ENCODE results near the gene DAZAP2. TPM values are rescaled to one million over a fixed set of nuclear protein-coding genes. Genes with fewer than 3 reads are reported as not detected.
"Not testable (repeated sequence)": the region's sequence is repeated elsewhere in the genome, so short reads cannot be mapped to it uniquely, and the experiment has no call there.

DAZAP2 gene
- polyA plus RNA-seq, 6 donors from 2014 or later = 1,454 to 3,149 (median 1,632) TPM

DNA sequence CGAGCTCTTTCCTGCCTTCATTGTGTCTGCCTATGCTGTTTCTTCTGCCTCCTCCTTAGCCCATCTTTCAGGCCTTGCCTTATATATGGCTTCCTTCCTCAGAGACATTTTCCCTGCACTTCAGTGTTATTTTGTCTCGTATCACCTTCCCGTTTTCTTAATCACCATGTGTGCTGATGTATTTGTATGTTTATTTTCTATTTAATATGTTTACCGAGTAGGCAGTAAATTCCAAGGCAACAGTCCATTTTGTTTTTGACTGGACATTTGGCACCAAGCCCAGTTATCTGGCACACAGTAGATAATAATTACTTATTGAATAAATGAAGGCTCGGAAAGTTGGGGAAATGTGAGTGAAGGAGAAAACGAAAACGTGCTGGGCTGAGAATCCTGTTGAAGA, 16.2 kb upstream of the DAZAP2 start:
- ATAC-seq (ENCODE audit: low read depth in 2 of 2) = no peak
- no peak for DNase-seq
- H3K4me1 Mint-ChIP-seq = peaks cover 7 to 16% (median 14%) of the 10 kb centered on the region in 3 donors
- H3K27me3 Mint-ChIP-seq = no peaks in the 10 kb centered on the region
- no peak overlapping the region for H3K27ac Mint-ChIP-seq
- no peaks in the 10 kb centered on the region for H3K36me3 Mint-ChIP-seq
- no peaks in the 10 kb centered on the region for H3K9me3 Mint-ChIP-seq
- peak overlapping the region in 1 of 8 donors; percentile 24 for H3K4me3 Mint-ChIP-seq

DNA sequence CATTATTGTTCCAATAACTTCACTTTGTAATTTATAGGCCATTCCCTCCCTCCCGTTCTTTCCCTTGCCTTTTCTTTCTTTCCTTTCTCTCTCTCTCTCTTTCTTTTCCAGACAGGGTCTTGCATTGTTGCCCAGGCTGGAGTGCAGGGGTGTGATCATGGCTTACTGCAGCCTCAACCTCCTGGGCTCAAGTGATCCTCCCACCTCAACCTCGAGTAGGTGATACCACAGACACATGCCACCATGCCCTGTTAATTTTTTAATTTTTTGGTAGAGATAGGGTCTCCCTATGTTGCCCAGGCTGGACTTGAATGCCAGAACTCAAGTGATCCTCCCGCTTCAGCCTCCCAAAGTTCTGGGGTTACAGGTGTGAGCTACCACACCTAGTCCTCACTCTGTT, 14.0 kb upstream of the DAZAP2 start:
- H3K4me1 Mint-ChIP-seq = peaks cover 0 to under 1% (median 0%) of the 10 kb centered on the region in 3 donors
- H3K36me3 Mint-ChIP-seq = no peaks in the 10 kb centered on the region
- H3K27ac Mint-ChIP-seq = no peak overlapping the region
- no peak for DNase-seq
- no peaks in the 10 kb centered on the region for H3K9me3 Mint-ChIP-seq
- ATAC-seq (ENCODE audit: low read depth in 2 of 2) = no peak
- peak overlapping the region in 1 of 8 donors; percentile 51 for H3K4me3 Mint-ChIP-seq
- no peaks in the 10 kb centered on the region for H3K27me3 Mint-ChIP-seq

DNA sequence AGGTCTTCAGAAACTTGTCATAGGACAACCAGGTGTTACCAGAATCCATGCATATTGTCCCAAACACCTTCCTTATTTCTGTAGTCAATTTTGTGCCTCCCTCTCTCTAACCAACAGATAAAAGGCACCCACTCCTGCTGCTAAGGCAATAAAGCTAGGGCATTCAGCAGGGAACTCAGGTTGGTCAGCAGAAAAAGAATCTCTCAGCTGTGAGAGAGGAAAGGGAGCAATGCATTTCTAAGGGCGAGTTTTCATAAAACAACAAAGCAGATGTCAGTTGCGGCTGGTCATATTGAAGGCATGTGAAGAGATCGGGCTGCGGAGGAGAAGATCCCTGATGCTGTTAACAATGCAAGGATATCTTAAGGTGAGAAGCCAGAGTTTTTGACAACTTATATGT, 13.4 kb upstream of the DAZAP2 start:
- Mint-ChIP-seq H3K36me3 (no peaks in the 10 kb centered on the region), H3K27ac (no peak overlapping the region), H3K27me3 (no peaks in the 10 kb centered on the region), H3K4me1 (no peaks in the 10 kb centered on the region), H3K9me3 (no peaks in the 10 kb centered on the region), H3K4me3 (no peak overlapping the region)
- no peak for DNase-seq
- ATAC-seq (ENCODE audit: low read depth in 2 of 2) = no peak

DNA sequence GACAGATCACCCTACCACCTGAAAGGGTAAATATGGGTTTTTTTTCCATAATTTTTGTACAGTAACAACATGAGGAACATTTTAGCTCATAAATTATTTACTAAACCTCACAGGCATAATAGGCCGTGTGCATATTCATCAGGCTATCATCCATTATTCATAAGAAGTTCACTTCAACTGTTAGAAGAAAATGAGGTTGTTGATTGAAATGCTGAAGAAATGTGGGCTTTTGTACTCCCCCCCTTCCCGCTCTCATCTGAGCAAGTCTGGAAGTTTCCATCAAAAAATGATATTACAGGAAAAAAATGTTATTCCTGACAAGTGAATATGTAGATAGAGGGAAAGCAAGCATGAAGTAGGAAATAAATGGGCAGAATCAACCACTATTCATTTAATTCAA, 12.9 kb upstream of the DAZAP2 start:
- Mint-ChIP-seq H3K36me3 (no peaks in the 10 kb centered on the region), H3K27ac (no peak overlapping the region), H3K4me1 (no peaks in the 10 kb centered on the region), H3K9me3 (no peaks in the 10 kb centered on the region), H3K27me3 (no peaks in the 10 kb centered on the region), H3K4me3 (no peak overlapping the region)
- ATAC-seq (ENCODE audit: low read depth in 2 of 2) (no peak), DNase-seq (no peak)

DNA sequence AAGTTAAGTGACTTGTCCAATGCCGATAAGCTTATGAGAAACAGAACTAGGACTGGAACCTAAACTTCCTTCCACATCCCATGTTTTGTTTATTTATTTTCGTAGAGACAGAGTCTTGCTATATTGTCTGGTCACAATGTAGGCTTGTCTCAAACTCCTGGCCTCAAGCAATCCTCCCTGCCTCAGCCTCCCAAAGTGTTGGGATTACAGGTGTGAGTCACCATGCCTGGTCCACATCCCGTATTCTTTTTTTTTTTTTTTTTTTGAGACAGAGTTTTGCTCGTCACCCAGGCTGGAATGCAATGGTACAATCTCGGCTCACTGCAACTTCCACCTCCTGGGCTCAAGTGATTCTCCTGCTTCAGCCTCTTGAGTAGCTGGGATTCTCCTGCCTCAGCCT, 11.5 kb upstream of the DAZAP2 start:
- not testable (repeated sequence) for DNase-seq; H3K27me3 Mint-ChIP-seq; H3K4me1 Mint-ChIP-seq; H3K9me3 Mint-ChIP-seq; H3K4me3 Mint-ChIP-seq; H3K36me3 Mint-ChIP-seq; ATAC-seq (ENCODE audit: low read depth in 2 of 2)
- H3K27ac Mint-ChIP-seq = peak overlapping the region in 1 of 6 donors; percentile 18

DNA sequence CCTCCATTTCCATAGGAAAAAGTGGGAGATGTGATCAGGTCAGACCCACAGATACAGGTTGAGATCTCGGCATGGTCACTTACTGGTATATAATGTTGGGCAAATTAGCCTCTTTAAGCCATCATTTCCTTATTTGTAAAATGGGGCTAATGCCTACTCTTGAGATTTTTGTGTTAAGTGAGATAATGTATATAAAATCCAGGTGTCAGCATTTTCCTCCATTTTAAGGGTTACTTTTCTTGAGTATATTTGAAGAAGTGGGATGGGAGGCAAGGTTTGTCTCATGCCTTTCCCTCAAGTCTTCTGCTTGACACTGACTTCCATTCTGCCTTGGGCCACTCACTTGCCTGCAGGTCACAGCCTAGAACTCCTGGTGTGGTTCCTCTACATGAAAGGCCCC, 10.7 kb upstream of the DAZAP2 start:
- H3K9me3 Mint-ChIP-seq = no peaks in the 10 kb centered on the region

DNA sequence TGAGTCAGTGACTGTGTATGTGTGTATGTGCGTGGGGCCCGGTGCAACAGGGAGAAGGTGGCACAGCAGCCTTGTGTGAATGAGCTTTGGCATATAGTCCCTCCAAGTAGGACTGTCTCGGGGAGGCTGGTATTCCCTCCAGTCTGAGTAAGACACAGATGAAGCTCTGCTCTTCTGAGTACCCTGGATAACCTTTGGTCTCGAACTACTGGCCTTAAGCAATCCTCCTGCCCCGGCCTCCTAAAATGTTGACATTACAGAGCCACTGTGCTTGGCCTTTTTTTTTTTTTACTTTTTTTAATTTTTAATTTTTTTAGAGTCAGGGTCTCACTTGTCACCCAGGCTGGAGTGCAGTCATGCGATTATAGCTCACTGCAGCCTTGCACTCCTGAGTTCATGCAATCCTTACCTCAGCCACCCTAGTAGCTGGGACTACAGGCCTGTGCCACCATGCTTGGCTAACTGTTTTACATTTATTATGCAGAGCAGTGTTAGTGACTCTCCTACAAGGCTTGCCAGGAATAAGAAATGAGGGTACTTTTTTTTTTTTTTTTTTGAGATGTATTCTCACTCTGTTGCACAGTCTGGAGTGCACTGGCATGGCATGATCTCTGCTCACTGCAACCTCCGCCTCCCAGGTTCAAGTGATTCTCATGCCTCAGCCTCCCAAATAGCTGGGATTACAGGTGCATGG, 9.4 kb upstream of the DAZAP2 start:
- Mint-ChIP-seq H3K36me3 (no peaks in the 10 kb centered on the region), H3K4me3 (no peak overlapping the region), H3K27me3 (no peaks in the 10 kb centered on the region), H3K9me3 (no peaks in the 10 kb centered on the region), H3K27ac (no peak overlapping the region), H3K4me1 (no peaks in the 10 kb centered on the region)
- DNase-seq = no peak
- no peak for ATAC-seq (ENCODE audit: low read depth in 2 of 2)

More for the DNA sequence above, 10.7 kb upstream of the DAZAP2 start:
- Mint-ChIP-seq H3K27me3 (no peaks in the 10 kb centered on the region), H3K27ac (peak overlapping the region in 1 of 6 donors; percentile 49), H3K36me3 (no peaks in the 10 kb centered on the region), H3K4me1 (no peaks in the 10 kb centered on the region), H3K4me3 (no peak overlapping the region)
- DNase-seq (no peak), ATAC-seq (ENCODE audit: low read depth in 2 of 2) (no peak)

DNA sequence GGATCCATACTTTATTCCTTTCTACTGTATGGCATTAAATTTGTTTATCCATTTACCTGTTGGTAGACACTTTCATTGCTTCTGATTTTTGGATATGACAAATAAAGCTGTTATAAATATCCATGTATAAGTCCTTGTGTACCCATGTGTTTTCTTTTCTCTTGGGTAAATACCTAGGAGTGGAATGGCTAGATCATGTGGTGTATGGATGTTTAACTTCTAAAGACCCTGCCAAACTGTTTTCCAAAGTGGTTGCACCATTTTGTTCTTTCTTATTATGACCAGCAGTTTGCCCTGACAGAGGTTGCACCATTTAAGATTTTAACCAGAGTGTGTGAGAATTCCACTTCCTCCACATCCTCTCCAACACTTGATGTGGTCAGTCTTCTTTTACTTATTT, 6.0 kb upstream of the DAZAP2 start:
- Mint-ChIP-seq H3K36me3 (no peaks in the 10 kb centered on the region), H3K9me3 (no peaks in the 10 kb centered on the region), H3K4me3 (no peak overlapping the region), H3K4me1 (peaks cover 0 to under 1% (median 0%) of the 10 kb centered on the region in 3 donors), H3K27ac (no peak overlapping the region), H3K27me3 (no peaks in the 10 kb centered on the region)
- ATAC-seq (ENCODE audit: low read depth in 2 of 2) (no peak), DNase-seq (no peak)

DNA sequence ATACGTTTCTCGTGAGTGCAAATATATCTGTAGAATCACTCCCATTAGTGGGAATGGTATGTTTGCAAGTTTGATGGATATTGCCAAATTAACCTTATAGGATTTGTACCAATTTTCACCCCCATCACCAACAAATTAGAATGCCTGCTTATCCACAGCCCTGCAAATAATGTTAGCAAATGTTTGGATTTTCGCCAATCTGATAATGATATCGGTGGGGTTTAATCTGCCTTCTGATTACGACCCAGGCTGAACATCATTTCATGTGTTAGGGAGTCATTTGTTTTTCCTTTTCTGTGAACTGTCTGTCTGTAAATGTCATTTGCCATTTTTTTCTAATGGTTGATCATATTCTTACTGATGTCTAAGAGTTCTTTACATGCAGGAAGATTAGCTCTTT, 4.1 kb upstream of the DAZAP2 start:
- no peak overlapping the region for H3K4me3 Mint-ChIP-seq
- no peak for ATAC-seq (ENCODE audit: low read depth in 2 of 2)

DNA sequence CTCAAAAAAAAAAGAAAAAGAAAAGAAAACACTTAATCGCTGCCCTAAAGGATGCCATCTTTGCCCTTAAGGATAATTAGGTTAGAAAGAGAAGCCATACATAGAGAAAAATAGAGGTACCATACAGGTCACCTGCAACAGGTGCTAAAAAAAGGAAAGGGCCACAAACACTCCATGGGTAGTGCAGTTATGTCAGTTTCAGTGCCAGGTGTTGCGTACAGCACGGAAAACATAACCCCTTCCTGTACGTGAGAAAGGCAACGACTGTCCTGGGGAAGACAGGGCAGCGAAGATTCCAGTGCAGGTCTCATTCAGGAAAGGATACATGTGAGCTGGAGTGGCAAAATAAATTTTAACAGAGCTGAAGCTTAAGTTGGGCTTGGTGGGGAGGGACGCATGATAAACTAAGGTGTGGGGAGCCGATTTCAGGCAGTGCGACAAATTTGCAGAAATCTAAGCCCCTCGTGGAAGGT, 553 bp upstream of the DAZAP2 start:
- H3K27me3 Mint-ChIP-seq = no peaks in the 10 kb centered on the region
- no peak for ATAC-seq (ENCODE audit: low read depth in 2 of 2)
- peak overlapping the region; percentile 100 for H3K27ac Mint-ChIP-seq
- H3K4me1 Mint-ChIP-seq = peaks cover 30 to 48% (median 42%) of the 10 kb centered on the region in 3 donors
- peak; percentile 25 for DNase-seq
- H3K4me3 Mint-ChIP-seq = peak overlapping the region; percentile 97 to 100 (median 98)
- peaks cover 10 to 12% of the 10 kb centered on the region in 2 donors for H3K36me3 Mint-ChIP-seq
- H3K9me3 Mint-ChIP-seq = no peaks in the 10 kb centered on the region

More for the DNA sequence above, 4.1 kb upstream of the DAZAP2 start:
- no peak overlapping the region for H3K27ac Mint-ChIP-seq
- no peaks in the 10 kb centered on the region for H3K36me3 Mint-ChIP-seq
- no peak for DNase-seq
- H3K27me3 Mint-ChIP-seq = no peaks in the 10 kb centered on the region
- no peaks in the 10 kb centered on the region for H3K9me3 Mint-ChIP-seq
- peaks cover 6 to 17% (median 11%) of the 10 kb centered on the region in 3 donors for H3K4me1 Mint-ChIP-seq

DNA sequence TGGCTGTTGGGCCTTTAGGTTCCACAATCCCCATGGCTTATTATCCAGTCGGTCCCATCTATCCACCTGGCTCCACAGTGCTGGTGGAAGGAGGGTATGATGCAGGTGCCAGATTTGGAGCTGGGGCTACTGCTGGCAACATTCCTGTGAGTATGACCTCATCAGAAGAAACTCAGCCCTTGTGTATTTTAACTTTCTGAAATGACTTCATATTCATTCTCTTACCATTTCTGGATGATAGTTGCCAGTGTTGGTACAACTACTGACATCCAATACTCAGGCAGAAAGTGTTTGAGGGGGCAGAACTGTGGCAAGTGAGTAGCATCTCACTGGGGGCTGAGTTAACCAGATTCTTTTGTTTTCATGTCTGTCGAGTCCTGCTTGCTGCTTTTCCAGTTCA, 2.3 kb downstream of the DAZAP2 start:
- peaks cover 15 to 16% of the 10 kb centered on the region in 2 donors for H3K36me3 Mint-ChIP-seq
- H3K4me1 Mint-ChIP-seq = peaks cover 44 to 67% (median 61%) of the 10 kb centered on the region in 3 donors
- ATAC-seq (ENCODE audit: low read depth in 2 of 2) (no peak), DNase-seq (no peak)
- H3K4me3 Mint-ChIP-seq = peak overlapping the region; percentile 97 to 100 (median 98)
- no peaks in the 10 kb centered on the region for H3K9me3 Mint-ChIP-seq
- no peaks in the 10 kb centered on the region for H3K27me3 Mint-ChIP-seq
- peak overlapping the region in 5 of 6 donors; percentile 27 to 100 (median 71) for H3K27ac Mint-ChIP-seq

DNA sequence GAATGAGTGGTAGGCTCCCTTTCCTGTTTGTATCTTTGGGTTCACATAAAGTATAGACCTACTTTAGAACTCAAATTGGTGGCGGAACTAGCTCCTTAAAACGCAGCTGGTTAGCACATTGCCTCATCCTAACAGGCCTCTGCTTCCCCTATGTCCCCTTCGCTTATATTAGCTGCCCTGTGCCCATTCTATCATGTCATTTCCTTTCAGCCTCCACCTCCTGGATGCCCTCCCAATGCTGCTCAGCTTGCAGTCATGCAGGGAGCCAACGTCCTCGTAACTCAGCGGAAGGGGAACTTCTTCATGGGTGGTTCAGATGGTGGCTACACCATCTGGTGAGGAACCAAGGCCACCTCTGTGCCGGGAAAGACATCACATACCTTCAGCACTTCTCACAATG, 3.5 kb downstream of the DAZAP2 start:
- Mint-ChIP-seq H3K27ac (peak overlapping the region in 3 of 6 donors; percentile 27 to 86 (median 53)), H3K9me3 (no peaks in the 10 kb centered on the region), H3K27me3 (no peaks in the 10 kb centered on the region), H3K4me3 (peak overlapping the region in 4 of 8 donors; percentile 0 to 100 (median 46)), H3K36me3 (peaks cover 16 to 20% of the 10 kb centered on the region in 2 donors), H3K4me1 (peaks cover 56 to 78% (median 73%) of the 10 kb centered on the region in 3 donors)
- ATAC-seq (ENCODE audit: low read depth in 2 of 2) (no peak), DNase-seq (no peak)

DNA sequence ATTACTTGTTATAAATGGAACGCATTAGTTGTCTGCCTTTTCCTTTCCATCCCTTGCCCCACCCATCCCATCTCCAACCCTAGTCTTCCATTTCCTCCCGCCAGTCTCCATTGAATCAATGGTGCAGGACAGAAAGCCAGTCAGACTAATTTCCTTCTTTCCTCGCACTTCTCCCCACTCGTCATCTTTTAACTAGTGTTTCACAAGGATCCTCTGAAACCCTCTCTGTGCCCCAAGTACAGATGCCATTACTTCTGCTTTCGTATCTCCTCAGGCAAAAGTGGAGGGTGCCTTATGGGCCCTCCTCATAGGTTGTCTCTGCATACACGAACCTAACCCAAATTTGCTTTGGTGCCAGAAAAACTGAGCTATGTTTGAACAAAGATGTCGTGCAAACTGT, 4.2 kb downstream of the DAZAP2 start:
- Mint-ChIP-seq H3K4me3 (peak overlapping the region in 2 of 8 donors; percentile 45 to 100), H3K4me1 (peaks cover 62 to 83% (median 78%) of the 10 kb centered on the region in 3 donors), H3K27me3 (no peaks in the 10 kb centered on the region), H3K36me3 (peaks cover 16 to 20% of the 10 kb centered on the region in 2 donors), H3K27ac (peak overlapping the region in 5 of 6 donors; percentile 10 to 69 (median 53)), H3K9me3 (no peaks in the 10 kb centered on the region)
- DNase-seq (no peak), ATAC-seq (ENCODE audit: low read depth in 2 of 2) (no peak)

DNA sequence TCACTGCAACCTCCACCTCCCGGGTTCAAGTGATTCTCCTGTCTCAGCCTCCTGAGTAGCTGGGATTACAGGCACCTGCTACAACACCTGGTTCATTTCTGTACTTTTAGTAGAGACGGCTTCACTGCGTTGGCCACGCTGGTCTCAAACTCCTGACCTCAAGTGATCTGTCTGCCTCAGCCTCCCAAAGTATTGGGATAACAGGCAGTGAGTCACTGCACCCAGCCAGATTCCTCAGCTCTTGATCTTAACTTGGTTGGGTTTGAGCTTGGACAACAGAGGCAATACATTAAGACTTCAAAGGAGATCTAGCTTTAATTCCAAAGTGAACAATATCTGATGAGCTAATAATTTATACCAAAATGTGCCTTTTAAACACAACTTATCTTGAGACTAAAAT, 5.6 kb downstream of the DAZAP2 start:
- no peaks in the 10 kb centered on the region for H3K9me3 Mint-ChIP-seq

More for the DNA sequence above, 5.6 kb downstream of the DAZAP2 start:
- ATAC-seq (ENCODE audit: low read depth in 2 of 2) = no peak
- peak overlapping the region in 4 of 6 donors; percentile 33 to 85 (median 62) for H3K27ac Mint-ChIP-seq
- H3K4me1 Mint-ChIP-seq = peaks cover 63 to 79% (median 77%) of the 10 kb centered on the region in 3 donors
- peak overlapping the region in 4 of 8 donors; percentile 7 to 63 (median 34) for H3K4me3 Mint-ChIP-seq
- no peaks in the 10 kb centered on the region for H3K27me3 Mint-ChIP-seq
- no peak for DNase-seq
- H3K36me3 Mint-ChIP-seq = peaks cover 16 to 20% of the 10 kb centered on the region in 2 donors

Measured in naive B cell (primary cell).